HG03442 (cell line): Measurements from ENCODE around the gene IL12A.

Experiments used
- ATAC-seq: cut with Tn5 transposase; IDR thresholded peaks from one replicate; pipeline ENCODE4 v1.9.1; 2021; ENCODE audit warnings: mild to moderate bottlenecking, moderate library complexity; ENCODE audit not compliant: unreplicated experiment

IL12A gene

GRCh38 chr3:160023476-160023875 lies 34.8 kb downstream of the IL12A start:
- ATAC-seq = no peak

GRCh38 chr3:160027541-160028195 lies 39.0 kb downstream of the IL12A start:
- peak; percentile 91 for ATAC-seq

GRCh38 chr3:160035757-160036156 lies 47.1 kb downstream of the IL12A start:
- no peak for ATAC-seq

- ATAC-seq = peak; percentile 69
Observed at GRCh38 chr3:160038862-160039562, 50.4 kb downstream of the IL12A start.

GRCh38 chr3:160040181-160040580 lies 51.5 kb downstream of the IL12A start:
- no peak for ATAC-seq

DNA sequence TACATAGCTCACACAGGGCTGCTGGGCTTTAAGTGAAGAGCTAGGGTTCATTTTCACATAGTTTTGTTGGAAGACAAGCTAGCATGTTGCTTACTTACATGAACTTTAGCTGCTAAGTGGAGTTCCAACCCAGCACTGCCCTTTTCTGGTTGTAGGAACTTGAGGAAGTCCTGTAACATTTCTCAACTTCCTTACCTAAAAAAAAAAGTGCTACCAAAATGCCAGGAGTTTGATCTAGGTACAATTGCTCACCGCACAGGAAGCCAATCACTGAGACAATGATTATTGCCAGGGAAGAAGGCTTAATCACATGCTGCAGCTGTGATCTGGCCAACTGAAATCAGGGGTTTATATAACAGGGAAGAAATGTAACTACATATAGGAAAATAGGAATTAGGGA lies 52.8 kb downstream of the IL12A start:
- ATAC-seq = no peak

GRCh38 chr3:160044121-160044520 lies 55.5 kb downstream of the IL12A start:
- no peak for ATAC-seq
